MM.1S (cell line): ENCODE measurements around the gene TGFB1.
"Not testable (repeated sequence)": the region's sequence is repeated elsewhere in the genome, so short reads cannot be mapped to it uniquely, and the experiment has no call there.

Experiments
- EZH2 ChIP-seq: fragments of 300-600 bp; sonication (generic); optimal IDR thresholded peaks from 2 replicates; pipeline ENCODE3; 2017; ENCODE audit warnings: low read depth, mild to moderate bottlenecking, antibody characterized with exemption, low read length, mixed read lengths
- EZH2phosphoT487 ChIP-seq: fragments of 300-600 bp; sonication (generic); IDR thresholded peaks from 2 replicates; pipeline ENCODE4 v1.6.1; 2018; ENCODE audit warnings: antibody characterized with exemption, low read length
- TF ChIP-seq, protein P1 (sequence below): fragments of 300-600 bp; sonication (generic); IDR thresholded peaks from 2 replicates; pipeline ENCODE4 v1.5.1; 2016; ENCODE audit warnings: antibody characterized with exemption, low read length, mixed read lengths

DNA sequence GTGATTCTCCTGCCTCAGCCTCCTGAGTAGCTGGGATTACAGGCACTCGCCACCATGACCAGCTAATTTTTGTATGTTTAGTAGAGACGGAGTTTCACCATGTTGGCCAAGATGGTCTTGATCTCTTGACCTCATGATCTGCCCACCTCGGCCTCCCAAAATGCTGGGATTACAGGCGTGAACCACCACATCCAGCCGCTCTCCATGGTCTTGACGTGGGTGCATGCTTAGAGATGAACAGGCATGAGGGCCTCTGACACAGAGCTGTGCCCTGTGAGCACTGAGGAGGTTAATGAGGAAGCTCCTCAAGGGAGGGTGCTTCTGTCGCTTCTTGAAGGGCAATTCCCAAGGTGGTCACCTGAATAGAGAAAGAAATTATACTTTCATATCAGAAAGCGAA, 63.9 kb downstream of the TGFB1 start:
- TF ChIP-seq, protein P1, sequence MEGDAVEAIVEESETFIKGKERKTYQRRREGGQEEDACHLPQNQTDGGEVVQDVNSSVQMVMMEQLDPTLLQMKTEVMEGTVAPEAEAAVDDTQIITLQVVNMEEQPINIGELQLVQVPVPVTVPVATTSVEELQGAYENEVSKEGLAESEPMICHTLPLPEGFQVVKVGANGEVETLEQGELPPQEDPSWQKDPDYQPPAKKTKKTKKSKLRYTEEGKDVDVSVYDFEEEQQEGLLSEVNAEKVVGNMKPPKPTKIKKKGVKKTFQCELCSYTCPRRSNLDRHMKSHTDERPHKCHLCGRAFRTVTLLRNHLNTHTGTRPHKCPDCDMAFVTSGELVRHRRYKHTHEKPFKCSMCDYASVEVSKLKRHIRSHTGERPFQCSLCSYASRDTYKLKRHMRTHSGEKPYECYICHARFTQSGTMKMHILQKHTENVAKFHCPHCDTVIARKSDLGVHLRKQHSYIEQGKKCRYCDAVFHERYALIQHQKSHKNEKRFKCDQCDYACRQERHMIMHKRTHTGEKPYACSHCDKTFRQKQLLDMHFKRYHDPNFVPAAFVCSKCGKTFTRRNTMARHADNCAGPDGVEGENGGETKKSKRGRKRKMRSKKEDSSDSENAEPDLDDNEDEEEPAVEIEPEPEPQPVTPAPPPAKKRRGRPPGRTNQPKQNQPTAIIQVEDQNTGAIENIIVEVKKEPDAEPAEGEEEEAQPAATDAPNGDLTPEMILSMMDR: not testable (repeated sequence)
- TF ChIP-seq EZH2, EZH2phosphoT487: not testable (repeated sequence)
